ENCODE measurements around the gene USHBP1. TPM values are rescaled to one million over a fixed set of nuclear protein-coding genes. Genes with fewer than 3 reads are reported as not detected.

The USHBP1 gene
- total RNA-seq, 1 experiment from 2014 or later = 0.15 TPM

GRCh38 chr19:17259118-17259780, 5.3 kb downstream of the USHBP1 start:
- Histone ChIP-seq H3K27ac (ENCODE audit: low read depth, low read length) (no peak overlapping the region), H3K9me2 (ENCODE audit: insufficient read depth) (no peaks in the 10 kb centered on the region), H3K79me2 (ENCODE audit: insufficient read depth, low read length) (no peaks in the 10 kb centered on the region), H3K4me1 (ENCODE audit: control insufficient read depth in 1 of 2, insufficient read depth in 2 of 2, low read length in 2 of 2) (peaks cover 0 to 13% of the 10 kb centered on the region in 2 experiments; a peak in 3 of 4 replicates), H3K4me3 (replicated peaks in 1 of 2; ENCODE audit: low read depth in 1 of 2, low read length in 2 of 2) (no peak overlapping the region), H3K36me3 (ENCODE audit: control insufficient read depth in 1 of 2, insufficient read depth in 2 of 2, low read length in 2 of 2) (no peaks in the 10 kb centered on the region), H3K9me3 (ENCODE audit: control insufficient read depth in 1 of 2, insufficient read depth in 1 of 2, low read depth in 1 of 2, low read length in 2 of 2) (no peaks in the 10 kb centered on the region), H3K4me2 (ENCODE audit: low read length) (no peak overlapping the region), H3K27me3 (ENCODE audit: insufficient read depth, low read length) (no peaks in the 10 kb centered on the region), H3K9ac (ENCODE audit: low read length) (no peak overlapping the region), H4K20me1 (ENCODE audit: insufficient read depth) (no peaks in the 10 kb centered on the region), H2AFZ (ENCODE audit: low read depth, low read length, poor library complexity, severe bottlenecking) (no peak overlapping the region)
- ATAC-seq (no peak), DNase-seq (ENCODE audit: low read depth, low spot score) (no peak)
- ChIA-PET POLR2A (interaction anchor here (0.7 to 1.1 kb wide), 2 partner anchors 10 to 24 kb away, joined by 3 read pairs; no protein-coding TSS in a partner anchor), RAD21 (ENCODE audit: low non-redundant PET in 1 of 2, low total read pairs in 2 of 2, uncharacterized antibody in 2 of 2, unreplicated experiment in 2 of 2) (no interaction called here), CTCF (interaction anchor here (0.8 kb wide), 2 partner anchors 22 to 46 kb away, joined by 3 to 4 read pairs; no protein-coding TSS in a partner anchor)
- no TSS peak for BruUV-seq (replicated peaks)
- TF ChIP-seq ELF1 (IDR thresholded peaks at IDR 0.05; ENCODE audit: borderline replicate concordance, low read depth) = no peak
- TF ChIP-seq ATF3 (IDR thresholded peaks at IDR 0.05) = no peak
- no peak for TF ChIP-seq JUND (IDR thresholded peaks at IDR 0.05)
- intact Hi-C loops (cut with micrococcal nuclease) = no loop called here

DNA sequence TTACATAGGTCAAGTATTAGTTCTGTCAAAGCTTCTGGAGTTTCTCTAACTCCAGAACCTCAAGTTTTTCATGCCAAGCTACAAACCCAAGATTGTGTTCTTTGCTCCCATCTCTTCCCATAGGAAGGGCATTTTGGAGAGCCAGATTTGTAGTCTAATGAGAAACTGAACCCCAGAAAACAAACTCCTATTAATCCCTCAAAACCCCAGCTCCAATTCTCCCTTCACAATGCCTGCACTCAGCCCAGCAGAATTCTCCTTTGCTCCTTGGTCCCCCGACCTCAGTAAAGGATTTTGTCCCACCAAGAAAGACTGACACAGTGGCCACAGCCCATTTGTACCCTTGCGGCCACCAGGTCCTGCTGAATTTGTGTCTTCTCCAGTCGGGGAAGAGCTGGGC, 8.4 kb downstream of the USHBP1 start:
- no peak overlapping the region for H3K4me3 ChIP-seq (replicated peaks in 1 of 2; ENCODE audit: low read depth in 1 of 2, low read length in 2 of 2)
- no peak for ATAC-seq
- ChIA-PET RAD21 (ENCODE audit: low non-redundant PET in 1 of 2, low total read pairs in 2 of 2, uncharacterized antibody in 2 of 2, unreplicated experiment in 2 of 2) (no interaction called here), CTCF (no interaction called here), POLR2A (no interaction called here)
- H3K9me3 ChIP-seq (ENCODE audit: control insufficient read depth in 1 of 2, insufficient read depth in 1 of 2, low read depth in 1 of 2, low read length in 2 of 2) = no peaks in the 10 kb centered on the region
- no peaks in the 10 kb centered on the region for H3K79me2 ChIP-seq (ENCODE audit: insufficient read depth, low read length)
- H3K9me2 ChIP-seq (ENCODE audit: insufficient read depth) = no peaks in the 10 kb centered on the region
- TF ChIP-seq CEBPB (IDR thresholded peaks at IDR 0.05; ENCODE audit: low read depth) (no peak), SIN3A (IDR thresholded peaks at IDR 0.05; ENCODE audit: low read depth) (no peak), POLR2A (IDR thresholded peaks at IDR 0.05; ENCODE audit: borderline replicate concordance, extremely low read depth, insufficient read depth, insufficient read length) (no peak), ZNF274 (IDR thresholded peaks at IDR 0.05; ENCODE audit: low read depth, low read length) (no peak), CBX3 (IDR thresholded peaks at IDR 0.05; ENCODE audit: low read depth) (no peak), MAX (IDR thresholded peaks at IDR 0.05) (no peak), RAD21 (IDR thresholded peaks at IDR 0.05; ENCODE audit: low read depth) (no peak), EZH2 (IDR thresholded peaks at IDR 0.05) (no peak), POLR2AphosphoS5 (IDR thresholded peaks at IDR 0.05; ENCODE audit: low read depth, low read length) (no peak)
- TF ChIP-seq, protein P1, sequence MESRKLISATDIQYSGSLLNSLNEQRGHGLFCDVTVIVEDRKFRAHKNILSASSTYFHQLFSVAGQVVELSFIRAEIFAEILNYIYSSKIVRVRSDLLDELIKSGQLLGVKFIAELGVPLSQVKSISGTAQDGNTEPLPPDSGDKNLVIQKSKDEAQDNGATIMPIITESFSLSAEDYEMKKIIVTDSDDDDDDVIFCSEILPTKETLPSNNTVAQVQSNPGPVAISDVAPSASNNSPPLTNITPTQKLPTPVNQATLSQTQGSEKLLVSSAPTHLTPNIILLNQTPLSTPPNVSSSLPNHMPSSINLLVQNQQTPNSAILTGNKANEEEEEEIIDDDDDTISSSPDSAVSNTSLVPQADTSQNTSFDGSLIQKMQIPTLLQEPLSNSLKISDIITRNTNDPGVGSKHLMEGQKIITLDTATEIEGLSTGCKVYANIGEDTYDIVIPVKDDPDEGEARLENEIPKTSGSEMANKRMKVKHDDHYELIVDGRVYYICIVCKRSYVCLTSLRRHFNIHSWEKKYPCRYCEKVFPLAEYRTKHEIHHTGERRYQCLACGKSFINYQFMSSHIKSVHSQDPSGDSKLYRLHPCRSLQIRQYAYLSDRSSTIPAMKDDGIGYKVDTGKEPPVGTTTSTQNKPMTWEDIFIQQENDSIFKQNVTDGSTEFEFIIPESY (IDR thresholded peaks at IDR 0.05; ENCODE audit: extremely low read depth, insufficient replicate concordance, low read length) = no peak
- no peaks in the 10 kb centered on the region for H4K20me1 ChIP-seq (ENCODE audit: insufficient read depth)
- no peak for DNase-seq (ENCODE audit: low read depth, low spot score)
- no peak overlapping the region for H3K9ac ChIP-seq (ENCODE audit: low read length)
- intact Hi-C loops (cut with micrococcal nuclease) = no loop called here
- no TSS peak for BruUV-seq (replicated peaks)
- H3K27ac ChIP-seq (ENCODE audit: low read depth, low read length) = no peak overlapping the region
- no peak overlapping the region for H2AFZ ChIP-seq (ENCODE audit: low read depth, low read length, poor library complexity, severe bottlenecking)
- no peak overlapping the region for H3K4me2 ChIP-seq (ENCODE audit: low read length)
- H3K4me1 ChIP-seq (ENCODE audit: control insufficient read depth in 1 of 2, insufficient read depth in 2 of 2, low read length in 2 of 2) = peaks cover 0 to 12% of the 10 kb centered on the region in 2 experiments; a peak in 3 of 4 replicates
- no peaks in the 10 kb centered on the region for H3K36me3 ChIP-seq (ENCODE audit: control insufficient read depth in 1 of 2, insufficient read depth in 2 of 2, low read length in 2 of 2)
- H3K27me3 ChIP-seq (ENCODE audit: insufficient read depth, low read length) = no peaks in the 10 kb centered on the region

Measured in HCT116 (cell line).